K562 (cell line): ENCODE results near the gene PHF1. TPM values are rescaled to one million over a fixed set of nuclear protein-coding genes. Genes with fewer than 3 reads are reported as not detected.

Experiments
- ASH1L ChIP-seq: fragments of 450-650 bp; IDR thresholded peaks from 2 replicates; pipeline ENCODE4 v1.6.1; 2018; ENCODE audit warnings: borderline replicate concordance, mild to moderate bottlenecking, low read depth; ENCODE audit not compliant: partially characterized antibody
- C11orf30 ChIP-seq: fragments of 450-650 bp; IDR thresholded peaks from 2 replicates; pipeline ENCODE4 v1.6.1; 2016; ENCODE audit warnings: low read depth, mild to moderate bottlenecking
- CBX8 ChIP-seq: fragments of 200-600 bp; sonication (generic); IDR thresholded peaks from 2 replicates; pipeline ENCODE4 v1.6.1; 2012; ENCODE audit warnings: borderline replicate concordance, mixed run types, low read depth, mild to moderate bottlenecking, moderate library complexity, mixed read lengths, low read length, control low read depth, inconsistent platforms; ENCODE audit not compliant: poor library complexity, severe bottlenecking; ENCODE audit errors: extremely low read depth
- CEBPB ChIP-seq: fragments of 450-650 bp; IDR thresholded peaks from 2 replicates; pipeline ENCODE4 v1.6.1; 2016; ENCODE audit warnings: missing genetic modification characterization, missing compliant biosample characterization
- CHD2 ChIP-seq: IDR thresholded peaks from 2 replicates; pipeline ENCODE4 v1.6.1; 2011; ENCODE audit warnings: low read depth, low read length
- CTBP1 ChIP-seq: fragments of 450-650 bp; IDR thresholded peaks from 2 replicates; pipeline ENCODE4 v1.6.1; 2016; ENCODE audit warnings: borderline replicate concordance
- HNRNPLL ChIP-seq: fragments of 200-400 bp; formaldehyde crosslinking; IDR thresholded peaks from 2 replicates; pipeline ENCODE4 v1.6.1; 2017; ENCODE audit warnings: low read length, low read depth, mild to moderate bottlenecking; ENCODE audit not compliant: poor library complexity, severe bottlenecking
- KDM2B ChIP-seq: fragments of 250-450 bp; sonication (Bioruptor Pico); IDR thresholded peaks from 2 replicates; pipeline ENCODE4 v1.8.0; 2021; ENCODE audit warnings: mild to moderate bottlenecking, moderate library complexity
- MXI1 ChIP-seq: IDR thresholded peaks from 2 replicates; pipeline ENCODE4 v1.6.1; 2011; ENCODE audit warnings: low read depth, mild to moderate bottlenecking, improper control_type of control experiment, low read length
- NCOA1 ChIP-seq: fragments of 450-650 bp; IDR thresholded peaks from 2 replicates; pipeline ENCODE4 v1.6.1; 2016; ENCODE audit warnings: low read depth
- NR2F6 ChIP-seq: fragments of 450-650 bp; formaldehyde crosslinking; IDR thresholded peaks from 2 replicates; pipeline ENCODE4 v1.4.0; 2020; ENCODE audit warnings: mild to moderate bottlenecking
- NUFIP1 ChIP-seq: fragments of 450-650 bp; IDR thresholded peaks from 2 replicates; pipeline ENCODE4 v1.6.1; 2018; ENCODE audit not compliant: partially characterized antibody
- RBBP5 ChIP-seq: fragments of 200-600 bp; sonication (generic); IDR thresholded peaks from 2 replicates; pipeline ENCODE4 v1.6.1; 2012; ENCODE audit warnings: borderline replicate concordance, mild to moderate bottlenecking, low read length, control low read depth, inconsistent platforms; ENCODE audit not compliant: insufficient read depth, poor library complexity, severe bottlenecking
- SAFB2 ChIP-seq: fragments of 200-400 bp; formaldehyde crosslinking; IDR thresholded peaks from 2 replicates; pipeline ENCODE4 v1.6.1; 2018; ENCODE audit warnings: borderline replicate concordance, low read length, low read depth, moderate library complexity; ENCODE audit not compliant: severe bottlenecking
- SIN3A ChIP-seq, 2 experiments: fragments of 150-350 bp in 1 of 2; IDR thresholded peaks; 2 replicates each; pipeline ENCODE4 v1.6.1; 2011 to 2016; ENCODE audit warnings: borderline replicate concordance in 2 of 2, low read depth in 2 of 2, low read length in 2 of 2, mild to moderate bottlenecking in 2 of 2, moderate library complexity in 2 of 2; ENCODE audit not compliant: control insufficient read depth in 1 of 2
- SMAD2 ChIP-seq: fragments of 150-350 bp; IDR thresholded peaks from 2 replicates; pipeline ENCODE4 v1.6.1; 2014; ENCODE audit warnings: low read depth, mild to moderate bottlenecking, low read length
- SRSF7 ChIP-seq: fragments of 200-400 bp; formaldehyde crosslinking; optimal IDR thresholded peaks from 2 replicates; pipeline ENCODE3; 2017; ENCODE audit warnings: mild to moderate bottlenecking, low read depth, low read length
- TFAM ChIP-seq: fragments of 250-450 bp; sonication (Bioruptor Pico); conservative IDR thresholded peaks from 2 replicates; pipeline ENCODE4 v1.5.0; 2021; ENCODE audit warnings: mild to moderate bottlenecking, moderate library complexity
- ZBTB7A ChIP-seq: IDR thresholded peaks from 2 replicates; pipeline ENCODE4 v1.6.1; 2011; ENCODE audit warnings: low read depth, mild to moderate bottlenecking, low read length, moderate library complexity, borderline replicate concordance; ENCODE audit not compliant: control insufficient read depth
- ZNF696 ChIP-seq: fragments of 250-450 bp; sonication (Bioruptor Pico); conservative IDR thresholded peaks from 2 replicates; pipeline ENCODE4 v1.4.0; 2020; ENCODE audit warnings: mild to moderate bottlenecking, moderate library complexity
- polyA plus RNA-seq, 8 experiments: library from polyadenylated mRNA; depleted of rRNA in 4 of 8; stranded (reverse) in 5 of 8; unstranded in 3 of 8; fragments of >200 nt; fragmentation: Nextera tagmentation in 2 of 8; fragmentation: Illumina TruSeq in 1 of 8; extraction: Ambion mirVana in 2 of 8; extraction: Trizol in 1 of 8; gene quantifications; 2 replicates each; pipeline versions ENCODE4 v1.2.1 to v1.2.3, GENCODE V29; 2011 to 2014; ENCODE audit warnings: inconsistent platforms in 1 of 8, missing spikeins in 1 of 8
- total RNA-seq, 7 experiments: library from RNA; depleted of rRNA in 6 of 7; stranded (reverse); fragments of >200 nt in 6 of 7; fragmentation: Illumina TruSeq in 2 of 7; extraction: Trizol in 2 of 7; gene quantifications; 2 replicates each; pipeline versions ENCODE4 v1.2.1 to v1.2.3, GENCODE V29; 2011 to 2021; ENCODE audit warnings: low replicate concordance in 1 of 7
- TF ChIP-seq, protein P1 (sequence below): fragments of 450-650 bp; formaldehyde crosslinking; IDR thresholded peaks from 2 replicates; pipeline ENCODE4 v1.4.0; 2022; ENCODE audit warnings: missing genetic modification characterization
- TF ChIP-seq, protein P2 (sequence below), 2 experiments: fragments of 200-800 bp in 1 of 2; sonication (Bioruptor generic) in 1 of 2; sonication (generic) in 1 of 2; formaldehyde crosslinking in 1 of 2; IDR thresholded peaks in 1 of 2; conservative IDR thresholded peaks in 1 of 2; 2 replicates each; pipeline versions ENCODE4 v1.5.0 to v1.6.1; 2016 to 2020; ENCODE audit warnings: missing compliant biosample characterization in 1 of 2, missing genetic modification characterization in 1 of 2, missing genetic modification reagents in 1 of 2
- TF ChIP-seq, protein P3 (sequence below), 3 experiments: fragments of 200-800 bp in 1 of 3; sonication (Bioruptor generic) in 1 of 3; sonication (generic) in 1 of 3; formaldehyde crosslinking in 1 of 3; IDR thresholded peaks; 2 replicates each; pipeline versions ENCODE4 v1.6.1 to v1.8.0; 2016 to 2022; ENCODE audit warnings: mild to moderate bottlenecking in 2 of 3, missing compliant biosample characterization in 2 of 3, missing genetic modification characterization in 2 of 3, missing genetic modification reagents in 1 of 3

PHF1 gene
- total and polyA plus RNA-seq, 9 of the 15 experiments (the other 6 are each of a cell fraction or from before 2014, with no cell fraction given) = 3.7 to 64.2 (median 33.7) TPM

DNA sequence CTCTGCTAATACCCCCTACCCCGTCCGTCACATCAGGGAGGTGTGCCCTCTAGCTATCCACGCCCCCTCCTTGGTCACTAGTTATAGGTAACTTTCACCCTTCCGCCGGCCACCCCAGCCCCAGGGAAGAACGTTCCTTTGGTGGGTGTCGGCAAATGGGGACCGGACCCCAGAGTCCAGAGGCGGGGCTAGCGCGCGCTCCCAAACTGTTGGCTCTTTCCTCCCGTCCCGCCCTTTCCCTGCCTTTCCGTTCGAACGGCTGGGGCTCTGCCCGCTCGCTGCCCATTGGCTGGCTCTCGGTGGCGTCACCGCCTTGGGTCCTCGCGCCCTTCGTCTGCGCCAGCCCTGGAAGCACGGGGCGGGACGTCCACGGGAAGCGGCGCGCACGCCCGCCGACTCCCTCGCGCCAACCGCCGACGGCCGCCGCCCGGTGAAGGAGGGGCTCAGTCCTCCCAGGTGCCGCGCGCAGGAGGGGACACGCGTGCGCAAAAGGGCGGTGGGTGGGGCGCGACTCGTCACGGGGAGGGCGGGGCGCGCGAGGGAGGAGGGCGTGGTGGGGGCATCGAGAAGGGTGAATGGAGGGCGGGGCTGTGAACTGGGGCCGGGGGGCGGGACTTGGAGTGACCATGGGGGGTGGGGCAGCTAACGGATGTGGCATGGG lies 634 bp upstream of the PHF1 start (continued):
- TF ChIP-seq C11orf30 = peak; percentile 74
- no peak for TF ChIP-seq ASH1L
- TF ChIP-seq SMAD2 = no peak
- TF ChIP-seq TFAM (CRISPR knock-in tag) = no peak
- TF ChIP-seq NUFIP1 = no peak
- no peak for TF ChIP-seq CEBPB (tag)
- TF ChIP-seq CTBP1 = peak; percentile 99
- TF ChIP-seq MXI1 = no peak
- 0 out of 2 replicates have a peak, but pooled peaks have one; percentile 39 for TF ChIP-seq KDM2B (CRISPR knock-in tag)
- TF ChIP-seq, protein P1, sequence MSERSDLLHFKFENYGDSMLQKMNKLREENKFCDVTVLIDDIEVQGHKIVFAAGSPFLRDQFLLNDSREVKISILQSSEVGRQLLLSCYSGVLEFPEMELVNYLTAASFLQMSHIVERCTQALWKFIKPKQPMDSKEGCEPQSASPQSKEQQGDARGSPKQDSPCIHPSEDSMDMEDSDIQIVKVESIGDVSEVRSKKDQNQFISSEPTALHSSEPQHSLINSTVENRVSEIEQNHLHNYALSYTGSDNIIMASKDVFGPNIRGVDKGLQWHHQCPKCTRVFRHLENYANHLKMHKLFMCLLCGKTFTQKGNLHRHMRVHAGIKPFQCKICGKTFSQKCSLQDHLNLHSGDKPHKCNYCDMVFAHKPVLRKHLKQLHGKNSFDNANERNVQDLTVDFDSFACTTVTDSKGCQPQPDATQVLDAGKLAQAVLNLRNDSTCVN (CRISPR knock-in tag) = peak; percentile 74
- peak; percentile 84 for TF ChIP-seq ZBTB7A
- no peak for TF ChIP-seq CBX8
- TF ChIP-seq ZNF696 (CRISPR knock-in tag) = no peak
- no peak for TF ChIP-seq SAFB2
- TF ChIP-seq SRSF7 = no peak
- peak; percentile 54 for TF ChIP-seq NCOA1
- peak; percentile 65 for TF ChIP-seq HNRNPLL
- TF ChIP-seq, protein P2, sequence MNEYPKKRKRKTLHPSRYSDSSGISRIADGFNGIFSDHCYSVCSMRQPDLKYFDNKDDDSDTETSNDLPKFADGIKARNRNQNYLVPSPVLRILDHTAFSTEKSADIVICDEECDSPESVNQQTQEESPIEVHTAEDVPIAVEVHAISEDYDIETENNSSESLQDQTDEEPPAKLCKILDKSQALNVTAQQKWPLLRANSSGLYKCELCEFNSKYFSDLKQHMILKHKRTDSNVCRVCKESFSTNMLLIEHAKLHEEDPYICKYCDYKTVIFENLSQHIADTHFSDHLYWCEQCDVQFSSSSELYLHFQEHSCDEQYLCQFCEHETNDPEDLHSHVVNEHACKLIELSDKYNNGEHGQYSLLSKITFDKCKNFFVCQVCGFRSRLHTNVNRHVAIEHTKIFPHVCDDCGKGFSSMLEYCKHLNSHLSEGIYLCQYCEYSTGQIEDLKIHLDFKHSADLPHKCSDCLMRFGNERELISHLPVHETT (CRISPR knock-in tag; conservative IDR thresholded peaks at IDR 0.05 in 1 of 2, IDR thresholded peaks at IDR 0.05 in 1 of 2) = peak in 1 of 2 experiments; percentile 97; a peak in 2 of 4 replicates
- peak; percentile 57 for TF ChIP-seq CHD2
- TF ChIP-seq NR2F6 (CRISPR knock-in tag) = 0 out of 2 replicates have a peak, but pooled peaks have one; percentile 38
- peak; percentile 73 to 74; a peak in 1 of 4 replicates for TF ChIP-seq SIN3A (IDR thresholded peaks at IDR 0.05; ENCODE audit: borderline replicate concordance in 2 of 2, control insufficient read depth in 1 of 2, low read depth in 2 of 2, low read length in 2 of 2)
- TF ChIP-seq, protein P3, sequence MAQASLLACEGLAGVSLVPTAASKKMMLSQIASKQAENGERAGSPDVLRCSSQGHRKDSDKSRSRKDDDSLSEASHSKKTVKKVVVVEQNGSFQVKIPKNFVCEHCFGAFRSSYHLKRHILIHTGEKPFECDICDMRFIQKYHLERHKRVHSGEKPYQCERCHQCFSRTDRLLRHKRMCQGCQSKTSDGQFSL (CRISPR knock-in tag; IDR thresholded peaks at IDR 0.05) = no peak
- TF ChIP-seq, protein P3 (tag; IDR thresholded peaks at IDR 0.05) = no peak
- TF ChIP-seq RBBP5 = peak; percentile 57
